ENCODE results near the gene RNU2-1. TPM values are rescaled to one million over a fixed set of nuclear protein-coding genes. Genes with fewer than 3 reads are reported as not detected.
"Not testable (repeated sequence)": the region's sequence is repeated elsewhere in the genome, so short reads cannot be mapped to it uniquely, and the experiment has no call there.

RNU2-1 gene
- polyA plus RNA-seq, 1 donor (not counting 4 experiments of a cell fraction or from before 2014, with no cell fraction given) = not detected

GRCh38 chr17:43231205-43232020 lies 2.4 kb downstream of the RNU2-1 start:
- H4K20me1 ChIP-seq (ENCODE audit: control insufficient read depth, extremely low read depth, insufficient read depth, low read length); H3K27me3 ChIP-seq (ENCODE audit: control insufficient read depth, extremely low read depth, insufficient read depth, low read length); DNase-seq (ENCODE audit: low read depth, low spot score); dilution Hi-C loops (cut with MboI; ENCODE audit: extremely low pct_ligation_motif_present, low sequenced_read_pairs); H3K27ac ChIP-seq (ENCODE audit: control insufficient read depth, insufficient read depth, low read length); H3K4me2 ChIP-seq (ENCODE audit: control insufficient read depth, extremely low read depth, insufficient read depth, low read depth, low read length); FAIRE-seq; H3K9me3 ChIP-seq (ENCODE audit: control insufficient read depth, low read depth, low read length); H2AFZ ChIP-seq (ENCODE audit: control insufficient read depth, low read length); H3K4me3 ChIP-seq (ENCODE audit: control insufficient read depth in 2 of 3, extremely low read depth in 1 of 3, insufficient read depth in 2 of 3, low read depth in 1 of 3, low read length in 3 of 3); H3K9me1 ChIP-seq (ENCODE audit: control insufficient read depth, extremely low read depth, insufficient read depth, low read length); H3K9ac ChIP-seq (ENCODE audit: control insufficient read depth, extremely low read depth, insufficient read depth, low read length); H3K36me3 ChIP-seq (ENCODE audit: control insufficient read depth in 2 of 2, extremely low read depth in 1 of 2, insufficient read depth in 2 of 2, low read length in 2 of 2); H3K79me2 ChIP-seq (ENCODE audit: control insufficient read depth, insufficient read depth, low read length); H3K4me1 ChIP-seq (ENCODE audit: control insufficient read depth, extremely low read depth, insufficient read depth, low read length): not testable (repeated sequence)

- H3K9ac ChIP-seq (ENCODE audit: control insufficient read depth, extremely low read depth, insufficient read depth, low read length); H3K36me3 ChIP-seq (ENCODE audit: control insufficient read depth in 2 of 2, extremely low read depth in 1 of 2, insufficient read depth in 2 of 2, low read length in 2 of 2); H4K20me1 ChIP-seq (ENCODE audit: control insufficient read depth, extremely low read depth, insufficient read depth, low read length); H3K27ac ChIP-seq (ENCODE audit: control insufficient read depth, insufficient read depth, low read length); H3K27me3 ChIP-seq (ENCODE audit: control insufficient read depth, extremely low read depth, insufficient read depth, low read length); H2AFZ ChIP-seq (ENCODE audit: control insufficient read depth, low read length); DNase-seq (ENCODE audit: low read depth, low spot score); dilution Hi-C loops (cut with MboI; ENCODE audit: extremely low pct_ligation_motif_present, low sequenced_read_pairs); H3K79me2 ChIP-seq (ENCODE audit: control insufficient read depth, insufficient read depth, low read length); FAIRE-seq; H3K4me2 ChIP-seq (ENCODE audit: control insufficient read depth, extremely low read depth, insufficient read depth, low read depth, low read length); H3K9me1 ChIP-seq (ENCODE audit: control insufficient read depth, extremely low read depth, insufficient read depth, low read length); H3K9me3 ChIP-seq (ENCODE audit: control insufficient read depth, low read depth, low read length); H3K4me1 ChIP-seq (ENCODE audit: control insufficient read depth, extremely low read depth, insufficient read depth, low read length); H3K4me3 ChIP-seq (ENCODE audit: control insufficient read depth in 2 of 3, extremely low read depth in 1 of 3, insufficient read depth in 2 of 3, low read depth in 1 of 3, low read length in 3 of 3): not testable (repeated sequence)
These were observed 5.6 kb downstream of the RNU2-1 start, which contains the start of gene CCDC200 for GRCh38 chr17:43228020-43228782. CCDC200 (minus strand) TSS chr17:43228623; CDS start chr17:43228554, 69 bp downstream.

DNA sequence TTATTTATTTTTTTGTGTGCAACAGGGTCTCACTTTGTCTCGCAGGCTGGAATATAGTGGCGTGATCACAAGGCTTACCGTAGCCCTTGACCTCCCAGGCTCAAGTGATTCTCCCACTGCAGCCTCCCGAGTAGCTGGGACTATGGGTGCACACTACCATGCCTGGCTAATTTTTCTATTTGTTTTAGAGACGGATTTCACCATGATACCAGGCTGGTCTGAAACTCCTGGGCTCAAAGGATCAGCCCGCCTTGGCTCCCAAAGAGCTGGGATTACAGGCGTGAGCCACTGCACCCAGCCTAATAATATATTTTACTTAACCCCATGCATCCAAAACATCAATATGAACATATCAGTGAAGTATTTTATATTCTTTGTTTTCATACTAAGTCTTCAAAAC lies 7.4 kb downstream of the RNU2-1 start:
- H4K20me1 ChIP-seq (ENCODE audit: control insufficient read depth, extremely low read depth, insufficient read depth, low read length) = no peaks in the 10 kb centered on the region
- H3K4me1 ChIP-seq (ENCODE audit: control insufficient read depth, extremely low read depth, insufficient read depth, low read length) = no peaks in the 10 kb centered on the region
- no peaks in the 10 kb centered on the region for H3K79me2 ChIP-seq (ENCODE audit: control insufficient read depth, insufficient read depth, low read length)
- TF ChIP-seq, protein P1, sequence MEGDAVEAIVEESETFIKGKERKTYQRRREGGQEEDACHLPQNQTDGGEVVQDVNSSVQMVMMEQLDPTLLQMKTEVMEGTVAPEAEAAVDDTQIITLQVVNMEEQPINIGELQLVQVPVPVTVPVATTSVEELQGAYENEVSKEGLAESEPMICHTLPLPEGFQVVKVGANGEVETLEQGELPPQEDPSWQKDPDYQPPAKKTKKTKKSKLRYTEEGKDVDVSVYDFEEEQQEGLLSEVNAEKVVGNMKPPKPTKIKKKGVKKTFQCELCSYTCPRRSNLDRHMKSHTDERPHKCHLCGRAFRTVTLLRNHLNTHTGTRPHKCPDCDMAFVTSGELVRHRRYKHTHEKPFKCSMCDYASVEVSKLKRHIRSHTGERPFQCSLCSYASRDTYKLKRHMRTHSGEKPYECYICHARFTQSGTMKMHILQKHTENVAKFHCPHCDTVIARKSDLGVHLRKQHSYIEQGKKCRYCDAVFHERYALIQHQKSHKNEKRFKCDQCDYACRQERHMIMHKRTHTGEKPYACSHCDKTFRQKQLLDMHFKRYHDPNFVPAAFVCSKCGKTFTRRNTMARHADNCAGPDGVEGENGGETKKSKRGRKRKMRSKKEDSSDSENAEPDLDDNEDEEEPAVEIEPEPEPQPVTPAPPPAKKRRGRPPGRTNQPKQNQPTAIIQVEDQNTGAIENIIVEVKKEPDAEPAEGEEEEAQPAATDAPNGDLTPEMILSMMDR (optimal IDR thresholded peaks at IDR 0.05 in 1 of 3, IDR thresholded peaks at IDR 0.05 in 1 of 3, conservative IDR thresholded peaks at IDR 0.05 in 1 of 3; ENCODE audit: extremely low read depth in 1 of 3, insufficient read depth in 2 of 3, low read length in 3 of 3) = no peak
- no peak for TF ChIP-seq EZH2 (IDR thresholded peaks at IDR 0.05; ENCODE audit: low read length)
- no peak overlapping the region for H3K27ac ChIP-seq (ENCODE audit: control insufficient read depth, insufficient read depth, low read length)
- no peaks in the 10 kb centered on the region for H3K27me3 ChIP-seq (ENCODE audit: control insufficient read depth, extremely low read depth, insufficient read depth, low read length)
- H3K9me3 ChIP-seq (ENCODE audit: control insufficient read depth, low read depth, low read length) = no peaks in the 10 kb centered on the region
- dilution Hi-C loops (cut with MboI; ENCODE audit: extremely low pct_ligation_motif_present, low sequenced_read_pairs) = no loop called here
- no peak overlapping the region for H3K4me3 ChIP-seq (ENCODE audit: control insufficient read depth in 2 of 3, extremely low read depth in 1 of 3, insufficient read depth in 2 of 3, low read depth in 1 of 3, low read length in 3 of 3)
- DNase-seq (ENCODE audit: low read depth, low spot score) (no peak), FAIRE-seq (no peak)
- no peaks in the 10 kb centered on the region for H3K9me1 ChIP-seq (ENCODE audit: control insufficient read depth, extremely low read depth, insufficient read depth, low read length)
- H3K9ac ChIP-seq (ENCODE audit: control insufficient read depth, extremely low read depth, insufficient read depth, low read length) = no peak overlapping the region
- H2AFZ ChIP-seq (ENCODE audit: control insufficient read depth, low read length) = no peak overlapping the region
- peaks cover 0 to 4% of the 10 kb centered on the region in 2 experiments for H3K36me3 ChIP-seq (ENCODE audit: control insufficient read depth in 2 of 2, extremely low read depth in 1 of 2, insufficient read depth in 2 of 2, low read length in 2 of 2)
- no peak overlapping the region for H3K4me2 ChIP-seq (ENCODE audit: control insufficient read depth, extremely low read depth, insufficient read depth, low read depth, low read length)
